Stimulated activated CD8-positive, alpha-beta memory T cell treated with anti-CD3 and anti-CD28 coated beads, Interleukin-12 subunit alpha, Interleukin-12 subunit beta, amount 100 ng/mL, for 24 hours (primary cell): Measurements from ENCODE around the gene PDK2.

ENCODE experiments used
- DNase-seq: peaks from one replicate; pipeline ENCODE4 v3.0.0-alpha.2; 2020; ENCODE audit errors: extremely low read depth

The PDK2 gene

GRCh38 chr17:50100480-50100883, 5.3 kb downstream of the PDK2 start:
- DNase-seq = no peak

GRCh38 chr17:50100921-50101345, 5.8 kb downstream of the PDK2 start:
- no peak for DNase-seq

GRCh38 chr17:50101346-50102163, 6.4 kb downstream of the PDK2 start:
- no peak for DNase-seq

GRCh38 chr17:50102164-50102991, 7.2 kb downstream of the PDK2 start:
- no peak for DNase-seq

- DNase-seq = no peak
Measured at GRCh38 chr17:50103252-50103651, 8.1 kb downstream of the PDK2 start.

GRCh38 chr17:50103941-50104340, 8.8 kb downstream of the PDK2 start:
- DNase-seq = no peak

GRCh38 chr17:50105811-50106210, 10.7 kb downstream of the PDK2 start:
- DNase-seq = no peak

- DNase-seq = no peak
Measured at GRCh38 chr17:50106393-50107131, 11.4 kb downstream of the PDK2 start.

- no peak for DNase-seq
Measured at GRCh38 chr17:50107790-50108414, 12.8 kb downstream of the PDK2 start.

- DNase-seq = no peak
Measured at GRCh38 chr17:50108556-50108955, 13.4 kb downstream of the PDK2 start.

GRCh38 chr17:50109207-50109606, 14.1 kb downstream of the PDK2 start:
- no peak for DNase-seq

GRCh38 chr17:50109785-50110184, 14.6 kb downstream of the PDK2 start:
- no peak for DNase-seq

GRCh38 chr17:50110591-50111349, 15.6 kb downstream of the PDK2 start:
- DNase-seq = no peak

- DNase-seq = no peak
Measured at GRCh38 chr17:50111673-50112655, 16.8 kb downstream of the PDK2 start.

GRCh38 chr17:50112694-50113093, 17.5 kb downstream of the PDK2 start:
- DNase-seq = no peak

GRCh38 chr17:50113624-50114320, 18.6 kb downstream of the PDK2 start:
- no peak for DNase-seq

- no peak for DNase-seq
Measured at GRCh38 chr17:50114401-50114800, 19.2 kb downstream of the PDK2 start.

GRCh38 chr17:50114849-50115357, 19.8 kb downstream of the PDK2 start:
- no peak for DNase-seq

GRCh38 chr17:50115756-50116155, 20.6 kb downstream of the PDK2 start:
- DNase-seq = no peak
